Mucosa of rectum (tissue), 2 donors: ENCODE data around the gene SMPD4.
"Not testable (repeated sequence)": the region's sequence is repeated elsewhere in the genome, so short reads cannot be mapped to it uniquely, and the experiment has no call there.

Source experiments
- H3K27ac ChIP-seq, 2 donors: one replicate each; pipeline ENCODE4 v1.7.0; 2013; ENCODE audit warnings: inconsistent platforms in 2 of 2, low read depth in 2 of 2, low read length in 2 of 2
- H3K27me3 ChIP-seq, 2 donors: one replicate each; pipeline ENCODE4 v1.7.0; 2013; ENCODE audit warnings: low read length in 2 of 2; ENCODE audit not compliant: control insufficient read depth in 2 of 2, insufficient read depth in 2 of 2
- H3K36me3 ChIP-seq, 2 donors: one replicate each; pipeline ENCODE4 v1.7.0; 2013; ENCODE audit warnings: low read length in 2 of 2; ENCODE audit not compliant: control insufficient read depth in 2 of 2, insufficient read depth in 2 of 2
- H3K4me1 ChIP-seq, 2 donors: one replicate each; pipeline ENCODE4 v1.7.0; 2013; ENCODE audit warnings: low read length in 2 of 2, mild to moderate bottlenecking in 1 of 2; ENCODE audit not compliant: control insufficient read depth in 2 of 2, insufficient read depth in 2 of 2
- H3K4me3 ChIP-seq, 2 donors: one replicate each; pipeline ENCODE4 v1.7.0; 2013; ENCODE audit warnings: low read length in 2 of 2
- H3K9ac ChIP-seq, 2 donors: one replicate each; pipeline ENCODE4 v1.7.0; 2013; ENCODE audit warnings: low read length in 2 of 2, low read depth in 1 of 2, mild to moderate bottlenecking in 1 of 2
- H3K9me3 ChIP-seq, 2 donors: one replicate each; pipeline ENCODE4 v1.7.0; 2013; ENCODE audit warnings: low read length in 2 of 2; ENCODE audit not compliant: control insufficient read depth in 2 of 2
- donor health status: healthy.
- donor health status: Normal muscosa, but diverticular disease.

The SMPD4 gene

DNA sequence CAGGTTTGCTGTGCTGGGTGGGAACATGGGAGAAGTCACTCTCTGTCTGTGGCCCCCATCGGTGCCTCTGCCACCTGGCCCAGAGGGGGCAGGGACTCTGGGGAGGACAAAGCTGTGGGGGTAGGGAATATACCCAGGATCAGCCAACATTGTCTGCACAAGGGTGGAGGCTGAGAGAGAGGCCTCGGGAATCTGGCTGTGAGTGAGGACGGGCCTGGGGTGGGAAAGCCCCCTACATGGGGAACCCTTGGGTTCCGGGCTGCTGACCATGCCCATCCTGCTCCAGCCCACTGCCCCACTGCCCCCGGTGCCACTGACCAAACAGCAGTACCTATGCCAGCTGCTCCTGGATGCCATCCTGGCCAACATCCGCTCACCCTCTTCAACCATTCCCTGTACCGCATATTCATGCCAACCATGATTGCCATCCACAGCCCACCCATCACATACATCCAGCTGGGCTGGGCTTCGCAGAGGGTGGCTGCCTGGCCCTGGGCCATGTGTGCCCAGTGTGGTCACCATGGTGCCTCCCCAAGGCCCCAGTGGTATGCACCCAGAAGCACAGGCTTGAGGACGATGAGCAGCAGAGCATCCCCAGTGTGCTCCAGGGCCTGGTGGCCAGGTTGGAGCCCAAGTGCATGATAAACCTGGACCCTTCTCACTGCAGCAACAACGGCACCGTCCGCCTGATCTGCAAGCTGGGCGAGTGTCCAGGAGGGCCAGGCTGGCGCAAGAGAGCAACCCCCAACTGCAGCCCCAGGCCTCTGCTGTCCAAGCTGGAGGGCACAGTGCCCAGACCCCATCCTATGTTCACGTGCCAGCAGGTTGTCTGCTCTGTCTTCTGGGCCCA is 45.5 kb downstream of the SMPD4 start:
- Histone ChIP-seq H3K4me3 (no peak overlapping the region), H3K4me1 (no peaks in the 10 kb centered on the region), H3K27ac (no peak overlapping the region), H3K9me3 (no peaks in the 10 kb centered on the region), H3K36me3 (no peaks in the 10 kb centered on the region), H3K9ac (no peak overlapping the region), H3K27me3 (no peaks in the 10 kb centered on the region)

DNA sequence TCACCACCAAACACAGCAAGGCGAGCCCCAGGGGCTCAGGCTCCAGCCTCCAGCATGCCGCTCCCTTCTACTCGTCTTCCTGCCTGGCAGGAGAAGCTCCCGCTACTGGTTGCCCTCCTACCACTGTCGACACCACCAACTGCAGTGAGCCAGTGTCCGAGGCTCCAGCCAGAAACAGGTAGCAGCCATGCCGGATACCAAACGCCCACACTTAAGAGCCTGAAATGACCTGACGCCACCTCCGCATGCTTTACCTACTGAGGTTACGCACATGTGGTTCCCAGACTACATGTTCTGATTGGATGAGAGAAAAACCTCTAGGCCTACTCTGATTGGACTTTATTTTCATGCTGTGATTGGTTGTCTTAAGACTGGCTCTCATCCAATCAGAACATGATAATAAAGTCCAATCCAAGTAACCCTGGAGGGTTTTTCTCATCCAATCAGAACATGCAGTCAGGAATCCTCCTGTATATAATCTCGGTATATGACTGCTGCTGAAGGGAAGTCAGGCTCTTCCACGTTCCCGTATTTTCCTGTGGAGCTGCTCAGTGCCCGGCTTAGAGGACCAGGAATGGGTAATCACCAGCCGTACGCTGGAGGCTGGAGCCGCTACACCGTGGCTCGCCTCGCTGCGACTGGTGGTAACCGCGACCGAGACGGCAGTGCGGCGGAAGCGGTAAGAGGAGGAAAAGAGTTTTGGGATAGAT is 52.1 kb downstream of the SMPD4 start, which contains the start of gene POTEF:
POTEF (minus strand) TSS at position 103 of the 710 bp plus-strand sequence. CDS start 8,707 bp downstream, outside the sequence.
- not testable (repeated sequence) for H3K4me1 ChIP-seq, H3K4me3 ChIP-seq, H3K9ac ChIP-seq, H3K27me3 ChIP-seq, H3K27ac ChIP-seq, H3K9me3 ChIP-seq, H3K36me3 ChIP-seq

DNA sequence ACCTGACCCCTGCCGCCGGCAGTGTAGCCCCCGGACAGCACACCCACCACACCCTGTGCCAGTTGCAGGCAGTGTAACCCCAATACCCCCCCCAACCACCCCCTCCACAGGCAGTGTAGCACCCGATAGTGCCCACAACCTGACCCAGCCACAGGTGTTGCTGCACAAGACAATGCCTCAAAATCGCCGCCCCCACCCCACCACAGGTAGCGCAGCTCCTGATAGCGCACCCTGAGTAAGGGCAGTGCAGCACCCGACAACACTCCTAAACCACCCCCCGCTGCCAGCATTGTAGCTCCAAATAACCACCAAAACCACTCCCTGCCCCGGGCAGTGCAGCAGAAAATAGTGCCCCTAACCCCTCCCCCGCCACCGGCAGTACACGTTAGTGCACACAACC is 52.9 kb downstream of the SMPD4 start:
- H3K4me3 ChIP-seq, H3K27ac ChIP-seq, H3K9me3 ChIP-seq, H3K9ac ChIP-seq, H3K36me3 ChIP-seq, H3K27me3 ChIP-seq, H3K4me1 ChIP-seq: not testable (repeated sequence)

DNA sequence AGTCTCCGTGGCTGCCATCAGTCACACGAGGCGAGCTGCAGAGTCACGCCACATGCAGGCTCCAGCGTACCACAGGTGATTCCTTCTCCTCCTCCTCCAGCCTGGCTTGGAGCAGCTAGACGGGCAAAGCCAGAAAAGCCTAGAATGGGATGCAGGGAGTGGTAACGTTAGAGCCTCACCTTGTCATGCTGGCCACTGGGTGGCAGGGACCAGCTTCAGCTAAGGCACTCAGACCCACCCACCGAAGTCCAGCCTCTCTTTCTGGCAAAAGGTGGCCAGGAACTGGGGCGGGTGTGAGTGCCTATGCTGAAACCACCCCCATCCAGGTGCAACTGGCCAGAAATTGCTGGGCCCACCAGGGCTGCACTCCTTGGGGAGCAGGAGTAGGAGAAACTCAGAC is 53.7 kb downstream of the SMPD4 start:
- H3K27me3 ChIP-seq, H3K36me3 ChIP-seq, H3K9ac ChIP-seq, H3K4me1 ChIP-seq, H3K9me3 ChIP-seq, H3K4me3 ChIP-seq, H3K27ac ChIP-seq: not testable (repeated sequence)

DNA sequence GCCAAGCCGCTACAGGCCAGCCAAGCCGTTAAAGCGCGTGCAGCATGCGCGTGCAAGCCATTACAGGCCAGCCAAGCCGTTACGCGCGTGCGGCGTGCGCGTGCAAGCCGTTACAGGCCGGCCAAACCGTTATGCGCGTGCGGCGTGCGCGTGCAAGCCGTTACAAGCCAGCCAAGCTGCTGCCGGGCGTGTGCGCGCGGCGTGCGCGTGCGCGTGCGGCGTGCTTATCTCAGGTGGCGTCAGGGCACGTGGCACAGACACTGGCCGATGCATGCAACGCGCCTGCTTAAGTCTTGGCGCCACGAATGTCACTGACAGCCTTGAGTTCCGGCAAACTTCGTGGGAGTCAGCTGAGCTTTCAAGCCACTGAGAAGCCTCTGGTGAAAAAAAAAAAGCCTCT is 60.5 kb downstream of the SMPD4 start:
- H3K9ac ChIP-seq, H3K4me1 ChIP-seq, H3K9me3 ChIP-seq, H3K4me3 ChIP-seq, H3K27ac ChIP-seq, H3K36me3 ChIP-seq, H3K27me3 ChIP-seq: not testable (repeated sequence)

- not testable (repeated sequence) for H3K27ac ChIP-seq, H3K4me1 ChIP-seq
Observed at GRCh38 chr2:130102597-130103363, 78.6 kb downstream of the SMPD4 start.

More at GRCh38 chr2:130102597-130103363, 78.6 kb downstream of the SMPD4 start:
- H3K9me3 ChIP-seq, H3K4me3 ChIP-seq, H3K27me3 ChIP-seq, H3K36me3 ChIP-seq, H3K9ac ChIP-seq: not testable (repeated sequence)
